ENCODE measurements around the gene TEDDM1.
A peak's percentile ranks its signal among the peaks of the same experiment; 100 is the strongest.
"Not testable (repeated sequence)": the region's sequence is repeated elsewhere in the genome, so short reads cannot be mapped to it uniquely, and the experiment has no call there.

TEDDM1 gene, protein sequence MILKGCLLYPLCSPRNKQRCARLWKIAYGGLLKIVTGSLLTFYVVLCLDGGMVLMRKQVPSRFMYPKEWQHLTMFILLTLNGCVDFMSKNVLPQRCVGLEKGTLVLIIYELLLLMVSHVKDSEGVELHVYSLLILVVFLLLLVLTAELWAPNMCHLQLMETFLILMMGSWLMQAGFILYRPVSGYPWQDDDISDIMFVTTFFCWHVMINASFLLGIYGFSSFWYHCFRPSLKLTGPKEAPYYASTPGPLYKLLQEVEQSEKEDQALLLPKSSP

DNA sequence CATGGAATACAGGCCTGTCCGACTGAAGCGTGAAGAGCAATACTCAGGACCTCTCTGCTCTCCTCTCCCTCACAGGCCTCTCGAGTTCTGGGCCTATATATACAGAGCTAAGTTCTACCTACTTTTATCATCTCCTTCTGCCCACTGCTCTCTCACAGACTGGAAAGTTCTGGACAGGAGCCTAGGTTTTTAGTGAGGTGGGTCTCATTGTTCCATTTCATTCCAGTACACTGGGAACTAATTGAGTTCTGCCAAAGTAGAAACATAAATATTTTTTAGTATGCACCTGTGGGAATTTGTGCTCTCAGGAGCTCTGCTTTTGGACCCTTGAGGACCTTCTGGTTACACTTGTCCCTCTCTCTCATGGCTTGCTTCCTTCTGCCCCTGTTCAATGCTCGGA, at the start of gene TEDDM1:
Gene TEDDM1 (minus strand): TSS at position 101 of the 400 bp plus-strand sequence. CDS start 182 bp downstream, outside the sequence.
- ChIA-PET CTCF (interaction anchor here (1.5 to 12.2 kb wide), 3 partner anchors 13 to 317 kb away, joined by 3 to 504 read pairs (median 205); no protein-coding TSS in a partner anchor), POLR2A (interaction anchor here (2.1 kb wide), 1 partner anchor 9 kb away, joined by 5 read pairs; the partner anchor contains the start of gene GLUL)
- DNase-seq (ENCODE audit: low read depth, low spot score), result no peak
- TF ChIP-seq, protein P1, sequence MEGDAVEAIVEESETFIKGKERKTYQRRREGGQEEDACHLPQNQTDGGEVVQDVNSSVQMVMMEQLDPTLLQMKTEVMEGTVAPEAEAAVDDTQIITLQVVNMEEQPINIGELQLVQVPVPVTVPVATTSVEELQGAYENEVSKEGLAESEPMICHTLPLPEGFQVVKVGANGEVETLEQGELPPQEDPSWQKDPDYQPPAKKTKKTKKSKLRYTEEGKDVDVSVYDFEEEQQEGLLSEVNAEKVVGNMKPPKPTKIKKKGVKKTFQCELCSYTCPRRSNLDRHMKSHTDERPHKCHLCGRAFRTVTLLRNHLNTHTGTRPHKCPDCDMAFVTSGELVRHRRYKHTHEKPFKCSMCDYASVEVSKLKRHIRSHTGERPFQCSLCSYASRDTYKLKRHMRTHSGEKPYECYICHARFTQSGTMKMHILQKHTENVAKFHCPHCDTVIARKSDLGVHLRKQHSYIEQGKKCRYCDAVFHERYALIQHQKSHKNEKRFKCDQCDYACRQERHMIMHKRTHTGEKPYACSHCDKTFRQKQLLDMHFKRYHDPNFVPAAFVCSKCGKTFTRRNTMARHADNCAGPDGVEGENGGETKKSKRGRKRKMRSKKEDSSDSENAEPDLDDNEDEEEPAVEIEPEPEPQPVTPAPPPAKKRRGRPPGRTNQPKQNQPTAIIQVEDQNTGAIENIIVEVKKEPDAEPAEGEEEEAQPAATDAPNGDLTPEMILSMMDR (IDR thresholded peaks at IDR 0.05; ENCODE audit: insufficient read depth, low read length, missing control alignments), result no peak
- no peak within 1 kb of the TSS for H3K4me3 ChIP-seq (ENCODE audit: low read depth, low read length)

DNA sequence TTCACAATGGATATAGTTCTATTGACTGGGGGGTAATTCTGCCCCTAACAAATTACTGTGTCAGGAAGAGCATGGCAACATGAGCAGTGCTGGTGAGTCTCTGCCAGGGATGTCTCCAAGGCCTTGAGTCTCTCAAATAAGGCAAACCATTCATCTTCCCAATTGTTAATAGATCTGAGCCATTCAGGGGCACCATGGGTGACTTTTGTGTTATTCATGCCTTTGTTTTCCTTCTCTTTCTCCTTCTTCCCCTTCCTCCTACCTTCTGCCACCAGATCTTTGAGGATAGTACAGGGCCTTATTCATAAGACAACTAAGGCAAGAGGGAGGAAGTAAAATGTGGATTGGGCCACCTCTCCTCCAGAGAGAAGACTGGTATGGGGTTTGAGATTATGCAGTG, 49.6 kb upstream of the TEDDM1 start, which contains the start of gene RGSL1:
Gene RGSL1 (plus strand): TSS at position 60 of the 400 bp plus-strand sequence. CDS start 20 bp downstream, at position 80.
- POLR2A ChIA-PET, result no interaction called here
- TF ChIP-seq, protein P1 (IDR thresholded peaks at IDR 0.05; ENCODE audit: insufficient read depth, low read length, missing control alignments), result no peak
- CTCF ChIA-PET, result interaction anchor here (3.4 kb wide), 1 partner anchor 336 kb away, joined by 20 read pairs; no protein-coding TSS in a partner anchor
- DNase-seq (ENCODE audit: low read depth, low spot score), result no peak
- H3K4me3 ChIP-seq (ENCODE audit: low read depth, low read length), result no peak within 1 kb of the TSS

GRCh38 chr1:182447660-182448059, 47.2 kb upstream of the TEDDM1 start:
- ChIA-PET POLR2A (no interaction called here), CTCF (interaction anchor here (0.9 to 3.4 kb wide), 7 partner anchors 10 to 341 kb away, joined by 3 to 20 read pairs (median 4); no protein-coding TSS in a partner anchor)
- DNase-seq (ENCODE audit: low read depth, low spot score), result no peak
- TF ChIP-seq, protein P1 (IDR thresholded peaks at IDR 0.05; ENCODE audit: insufficient read depth, low read length, missing control alignments), result no peak
- no peak overlapping the region for H3K4me3 ChIP-seq (ENCODE audit: low read depth, low read length)

DNA sequence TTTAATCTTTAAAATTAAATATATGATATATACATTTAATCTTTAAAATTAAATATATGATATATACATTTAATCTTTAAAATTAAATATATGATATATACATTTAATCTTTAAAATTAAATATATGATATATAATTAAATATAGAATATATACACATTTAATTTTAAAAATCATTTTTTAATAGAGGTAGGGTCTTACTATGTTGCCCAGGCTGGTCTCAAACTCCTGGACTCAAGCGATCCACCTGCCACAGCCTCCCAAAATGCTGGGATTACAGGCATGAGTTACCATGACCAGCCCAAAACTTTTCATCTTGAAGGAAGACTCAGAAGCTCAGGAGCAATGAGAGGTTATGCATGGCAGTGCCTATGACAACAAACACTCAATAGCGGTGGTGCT, 46.7 kb upstream of the TEDDM1 start:
- POLR2A ChIA-PET; H3K4me3 ChIP-seq (ENCODE audit: low read depth, low read length); DNase-seq (ENCODE audit: low read depth, low spot score): not testable (repeated sequence)
- CTCF ChIA-PET, result interaction anchor here (0.9 to 3.4 kb wide), 6 partner anchors 11 to 341 kb away, joined by 3 to 20 read pairs (median 4); no protein-coding TSS in a partner anchor

DNA sequence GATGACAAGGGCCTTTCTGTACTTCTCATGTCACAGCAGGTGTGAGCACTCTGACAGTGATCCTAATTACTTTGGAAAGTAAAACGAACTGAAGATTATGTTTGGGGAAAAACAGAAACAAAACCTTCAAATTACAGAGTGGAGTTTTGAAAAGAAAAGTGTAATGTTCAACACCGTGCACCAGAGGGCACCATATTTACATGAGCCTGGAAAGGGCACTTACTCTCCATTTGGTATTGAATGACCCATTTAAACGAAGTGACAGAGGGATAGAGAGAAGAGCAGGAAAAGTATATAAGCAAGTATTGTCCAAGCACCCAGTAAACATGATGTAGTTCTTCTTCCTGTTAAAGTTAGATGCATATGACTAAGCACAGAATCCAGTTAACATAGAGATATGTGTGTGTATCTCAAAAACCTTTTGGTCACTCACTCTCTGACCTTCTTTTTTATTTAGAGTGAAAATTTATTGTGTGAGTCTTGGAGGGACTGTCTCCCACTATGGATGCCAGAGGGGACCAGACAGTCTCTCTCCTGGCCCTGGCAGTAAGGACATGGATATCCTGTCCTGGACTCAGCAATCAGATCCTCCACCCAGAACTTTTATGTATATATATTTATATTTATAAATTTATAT, 45.7 kb upstream of the TEDDM1 start:
- TF ChIP-seq, protein P1 (IDR thresholded peaks at IDR 0.05; ENCODE audit: insufficient read depth, low read length, missing control alignments), result peak; percentile 56
- POLR2A ChIA-PET, result no interaction called here
- DNase-seq (ENCODE audit: low read depth, low spot score), result peak; percentile 0
- CTCF ChIA-PET, result interaction anchor here (4.4 kb wide), 1 partner anchor 337 kb away, joined by 26 read pairs; no protein-coding TSS in a partner anchor
- no peak overlapping the region; the same call in 1 of the 2 replicates for H3K4me3 ChIP-seq (ENCODE audit: low read depth, low read length)

GRCh38 chr1:182444497-182444896, 44.0 kb upstream of the TEDDM1 start:
- DNase-seq (ENCODE audit: low read depth, low spot score), result no peak
- ChIA-PET POLR2A (no interaction called here), CTCF (interaction anchor here (0.6 to 4.4 kb wide), 5 partner anchors 18 to 342 kb away, joined by 3 to 26 read pairs (median 3); no protein-coding TSS in a partner anchor)
- TF ChIP-seq, protein P1 (IDR thresholded peaks at IDR 0.05; ENCODE audit: insufficient read depth, low read length, missing control alignments), result no peak
- H3K4me3 ChIP-seq (ENCODE audit: low read depth, low read length), result no peak overlapping the region

All from AG04449 (cell line).